K562 (cell line): ENCODE results near the gene ZC3H10. TPM values are rescaled to one million over a fixed set of nuclear protein-coding genes. Genes with fewer than 3 reads are reported as not detected.

ENCODE experiments used
- BHLHE40 ChIP-seq: IDR thresholded peaks from 2 replicates; pipeline ENCODE4 v1.6.1; 2011; ENCODE audit warnings: low read length, improper control_type of control experiment
- ETV5 ChIP-seq: sonication (generic); formaldehyde crosslinking; IDR thresholded peaks from 2 replicates; pipeline ENCODE4 v1.4.0; 2020; ENCODE audit warnings: low read depth, mild to moderate bottlenecking, missing genetic modification reagents
- JUN ChIP-seq, 2 experiments: sonication (generic) in 1 of 2; formaldehyde crosslinking in 1 of 2; IDR thresholded peaks; 2 replicates each; pipeline versions ENCODE4 v1.6.1 to v1.8.0; 2012 to 2022; ENCODE audit warnings: borderline replicate concordance in 2 of 2, mild to moderate bottlenecking in 2 of 2, improper control_type of control experiment in 1 of 2, low read depth in 1 of 2, low read length in 1 of 2, missing genetic modification reagents in 1 of 2
- NCOA6 ChIP-seq: fragments of 450-650 bp; IDR thresholded peaks from 2 replicates; pipeline ENCODE4 v1.6.1; 2017; ENCODE audit warnings: mild to moderate bottlenecking
- PYGO2 ChIP-seq: fragments of 450-650 bp; IDR thresholded peaks from 2 replicates; pipeline ENCODE4 v1.6.1; 2016; ENCODE audit warnings: mild to moderate bottlenecking, missing genetic modification characterization, moderate library complexity, missing compliant biosample characterization
- SETDB1 ChIP-seq: IDR thresholded peaks from one replicate; pipeline ENCODE4 v1.6.1; 2012; ENCODE audit warnings: low read length, control low read depth, inconsistent platforms
- ZNF253 ChIP-seq: fragments of 250-450 bp; sonication (Bioruptor Pico); conservative IDR thresholded peaks from 2 replicates; pipeline ENCODE4 v1.6.1; 2021; ENCODE audit warnings: mild to moderate bottlenecking
- polyA plus RNA-seq, 8 experiments: library from polyadenylated mRNA; depleted of rRNA in 4 of 8; stranded (reverse) in 5 of 8; unstranded in 3 of 8; fragments of >200 nt; fragmentation: Nextera tagmentation in 2 of 8; fragmentation: Illumina TruSeq in 1 of 8; extraction: Ambion mirVana in 2 of 8; extraction: Trizol in 1 of 8; gene quantifications; 2 replicates each; pipeline versions ENCODE4 v1.2.1 to v1.2.3, GENCODE V29; 2011 to 2014; ENCODE audit warnings: inconsistent platforms in 1 of 8, missing spikeins in 1 of 8
- total RNA-seq, 7 experiments: library from RNA; depleted of rRNA in 6 of 7; stranded (reverse); fragments of >200 nt in 6 of 7; fragmentation: Illumina TruSeq in 2 of 7; extraction: Trizol in 2 of 7; gene quantifications; 2 replicates each; pipeline versions ENCODE4 v1.2.1 to v1.2.3, GENCODE V29; 2011 to 2021; ENCODE audit warnings: low replicate concordance in 1 of 7
- TF ChIP-seq, protein P1 (sequence below), 2 experiments: fragments of 250-450 bp in 1 of 2; fragments of 450-650 bp in 1 of 2; sonication (Bioruptor Pico) in 1 of 2; IDR thresholded peaks; 2 replicates each; pipeline versions ENCODE4 v1.6.1 to v1.8.0; 2016 to 2021; ENCODE audit warnings: mild to moderate bottlenecking in 2 of 2, moderate library complexity in 2 of 2, missing compliant biosample characterization in 1 of 2, missing genetic modification characterization in 1 of 2
- TF ChIP-seq, protein P2 (sequence below), 3 experiments: fragments of 200-800 bp in 1 of 3; fragments of 250-450 bp in 1 of 3; fragments of 450-650 bp in 1 of 3; sonication (Bioruptor Pico) in 1 of 3; sonication (Bioruptor generic) in 1 of 3; formaldehyde crosslinking in 1 of 3; IDR thresholded peaks; 2 replicates each; pipeline versions ENCODE4 v1.6.1 to v1.8.0; 2016 to 2022; ENCODE audit warnings: mild to moderate bottlenecking in 2 of 3, missing genetic modification characterization in 2 of 3, missing compliant biosample characterization in 1 of 3, moderate library complexity in 1 of 3
- TF ChIP-seq, protein P3 (sequence below): fragments of 250-450 bp; sonication (Bioruptor Pico); IDR thresholded peaks from 2 replicates; pipeline ENCODE4 v1.4.0; 2020

ZC3H10 gene
- total and polyA plus RNA-seq, 9 of the 15 experiments (the other 6 are each of a cell fraction or from before 2014, with no cell fraction given), result 0.31 to 4.1 (median 1.6) TPM

DNA sequence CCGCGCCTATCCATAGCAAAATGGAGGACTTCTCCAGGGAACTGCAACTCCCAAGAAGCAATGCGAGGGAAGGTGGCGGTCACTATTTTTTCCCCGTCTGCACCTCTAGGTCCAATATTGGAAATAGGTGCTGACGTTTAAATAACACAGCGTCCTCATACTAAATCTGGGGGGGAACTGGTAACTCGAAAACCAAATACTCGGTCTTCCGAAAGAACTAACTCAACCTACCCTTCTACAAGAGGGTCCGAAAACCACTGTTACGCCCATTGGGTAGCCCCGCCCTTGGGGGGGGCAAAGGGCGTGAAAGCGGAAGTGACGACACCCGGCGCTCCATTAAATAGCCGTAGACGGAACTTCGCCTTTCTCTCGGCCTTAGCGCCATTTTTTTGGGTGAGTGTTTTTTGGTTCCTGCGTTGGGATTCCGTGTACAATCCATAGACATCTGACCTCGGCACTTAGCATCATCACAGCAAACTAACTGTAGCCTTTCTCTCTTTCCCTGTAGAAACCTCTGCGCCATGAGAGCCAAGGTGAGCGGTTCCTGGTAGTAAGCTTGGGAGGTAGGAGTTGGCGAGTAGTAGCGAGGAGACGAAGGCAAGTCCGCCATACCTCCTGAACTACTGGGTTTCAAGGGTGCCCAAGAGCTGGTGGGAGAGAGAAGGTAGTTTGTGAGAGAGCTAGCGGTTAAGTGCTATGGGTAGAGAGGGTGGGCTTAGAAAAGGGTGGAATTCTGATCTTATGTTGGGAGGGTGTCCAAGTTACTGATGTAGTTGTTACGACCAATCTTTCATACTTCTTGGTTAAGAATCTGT lies 1.6 kb upstream of the ZC3H10 start, which contains the start of gene RPL41 (continued):
- TF ChIP-seq, protein P1, sequence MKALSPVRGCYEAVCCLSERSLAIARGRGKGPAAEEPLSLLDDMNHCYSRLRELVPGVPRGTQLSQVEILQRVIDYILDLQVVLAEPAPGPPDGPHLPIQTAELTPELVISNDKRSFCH (CRISPR knock-in tag; IDR thresholded peaks at IDR 0.05), result no peak
- TF ChIP-seq, protein P1 (tag; IDR thresholded peaks at IDR 0.05), result no peak; the same call in 1 of the 2 replicates
- TF ChIP-seq, protein P2, sequence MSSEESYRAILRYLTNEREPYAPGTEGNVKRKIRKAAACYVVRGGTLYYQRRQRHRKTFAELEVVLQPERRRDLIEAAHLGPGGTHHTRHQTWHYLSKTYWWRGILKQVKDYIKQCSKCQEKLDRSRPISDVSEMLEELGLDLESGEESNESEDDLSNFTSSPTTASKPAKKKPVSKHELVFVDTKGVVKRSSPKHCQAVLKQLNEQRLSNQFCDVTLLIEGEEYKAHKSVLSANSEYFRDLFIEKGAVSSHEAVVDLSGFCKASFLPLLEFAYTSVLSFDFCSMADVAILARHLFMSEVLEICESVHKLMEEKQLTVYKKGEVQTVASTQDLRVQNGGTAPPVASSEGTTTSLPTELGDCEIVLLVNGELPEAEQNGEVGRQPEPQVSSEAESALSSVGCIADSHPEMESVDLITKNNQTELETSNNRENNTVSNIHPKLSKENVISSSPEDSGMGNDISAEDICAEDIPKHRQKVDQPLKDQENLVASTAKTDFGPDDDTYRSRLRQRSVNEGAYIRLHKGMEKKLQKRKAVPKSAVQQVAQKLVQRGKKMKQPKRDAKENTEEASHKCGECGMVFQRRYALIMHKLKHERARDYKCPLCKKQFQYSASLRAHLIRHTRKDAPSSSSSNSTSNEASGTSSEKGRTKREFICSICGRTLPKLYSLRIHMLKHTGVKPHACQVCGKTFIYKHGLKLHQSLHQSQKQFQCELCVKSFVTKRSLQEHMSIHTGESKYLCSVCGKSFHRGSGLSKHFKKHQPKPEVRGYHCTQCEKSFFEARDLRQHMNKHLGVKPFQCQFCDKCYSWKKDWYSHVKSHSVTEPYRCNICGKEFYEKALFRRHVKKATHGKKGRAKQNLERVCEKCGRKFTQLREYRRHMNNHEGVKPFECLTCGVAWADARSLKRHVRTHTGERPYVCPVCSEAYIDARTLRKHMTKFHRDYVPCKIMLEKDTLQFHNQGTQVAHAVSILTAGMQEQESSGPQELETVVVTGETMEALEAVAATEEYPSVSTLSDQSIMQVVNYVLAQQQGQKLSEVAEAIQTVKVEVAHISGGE (CRISPR knock-in tag; IDR thresholded peaks at IDR 0.05), result peak in 2 of 3 experiments; percentile 38 to 95; a peak in 3 of 6 replicates
- TF ChIP-seq PYGO2 (tag) (no peak), JUN (IDR thresholded peaks at IDR 0.05; ENCODE audit: borderline replicate concordance, low read depth, low read length) (peak; percentile 70), JUN (CRISPR knock-in tag; IDR thresholded peaks at IDR 0.05; ENCODE audit: borderline replicate concordance) (no peak), ZNF253 (peak; percentile 70; the same call in 1 of the 2 replicates), NCOA6 (peak; percentile 67; the same call in 1 of the 2 replicates), ETV5 (CRISPR knock-in tag) (no peak), BHLHE40 (no peak), SETDB1 (no peak)
- TF ChIP-seq, protein P3, sequence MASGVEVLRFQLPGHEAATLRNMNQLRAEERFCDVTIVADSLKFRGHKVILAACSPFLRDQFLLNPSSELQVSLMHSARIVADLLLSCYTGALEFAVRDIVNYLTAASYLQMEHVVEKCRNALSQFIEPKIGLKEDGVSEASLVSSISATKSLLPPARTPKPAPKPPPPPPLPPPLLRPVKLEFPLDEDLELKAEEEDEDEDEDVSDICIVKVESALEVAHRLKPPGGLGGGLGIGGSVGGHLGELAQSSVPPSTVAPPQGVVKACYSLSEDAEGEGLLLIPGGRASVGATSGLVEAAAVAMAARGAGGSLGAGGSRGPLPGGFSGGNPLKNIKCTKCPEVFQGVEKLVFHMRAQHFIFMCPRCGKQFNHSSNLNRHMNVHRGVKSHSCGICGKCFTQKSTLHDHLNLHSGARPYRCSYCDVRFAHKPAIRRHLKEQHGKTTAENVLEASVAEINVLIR (CRISPR knock-in tag), result peak; percentile 89
